ENCODE data around the gene NFU1.

DNA sequence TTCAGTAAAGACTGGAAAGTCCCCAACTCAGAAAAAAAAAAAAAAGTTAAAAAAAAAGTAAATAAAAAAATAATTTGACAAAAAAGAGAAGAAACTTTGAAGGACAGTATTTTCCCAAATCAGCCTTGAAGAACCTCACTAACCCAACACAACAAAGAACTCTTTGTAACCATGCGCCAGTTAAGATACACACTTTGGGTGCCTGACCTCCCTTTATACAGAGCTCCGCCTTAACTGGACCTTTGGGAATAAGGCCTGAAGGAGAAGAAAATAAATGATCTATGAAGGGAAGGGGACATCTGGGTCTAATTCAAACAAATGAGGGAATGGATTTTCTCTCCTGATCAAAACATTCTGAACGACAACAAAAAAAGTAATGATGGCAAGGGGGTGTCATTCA lies 48.0 kb downstream of the NFU1 start:
- TF ChIP-seq, protein P1, sequence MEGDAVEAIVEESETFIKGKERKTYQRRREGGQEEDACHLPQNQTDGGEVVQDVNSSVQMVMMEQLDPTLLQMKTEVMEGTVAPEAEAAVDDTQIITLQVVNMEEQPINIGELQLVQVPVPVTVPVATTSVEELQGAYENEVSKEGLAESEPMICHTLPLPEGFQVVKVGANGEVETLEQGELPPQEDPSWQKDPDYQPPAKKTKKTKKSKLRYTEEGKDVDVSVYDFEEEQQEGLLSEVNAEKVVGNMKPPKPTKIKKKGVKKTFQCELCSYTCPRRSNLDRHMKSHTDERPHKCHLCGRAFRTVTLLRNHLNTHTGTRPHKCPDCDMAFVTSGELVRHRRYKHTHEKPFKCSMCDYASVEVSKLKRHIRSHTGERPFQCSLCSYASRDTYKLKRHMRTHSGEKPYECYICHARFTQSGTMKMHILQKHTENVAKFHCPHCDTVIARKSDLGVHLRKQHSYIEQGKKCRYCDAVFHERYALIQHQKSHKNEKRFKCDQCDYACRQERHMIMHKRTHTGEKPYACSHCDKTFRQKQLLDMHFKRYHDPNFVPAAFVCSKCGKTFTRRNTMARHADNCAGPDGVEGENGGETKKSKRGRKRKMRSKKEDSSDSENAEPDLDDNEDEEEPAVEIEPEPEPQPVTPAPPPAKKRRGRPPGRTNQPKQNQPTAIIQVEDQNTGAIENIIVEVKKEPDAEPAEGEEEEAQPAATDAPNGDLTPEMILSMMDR (conservative IDR thresholded peaks at IDR 0.05), result no peak
- no peak for TF ChIP-seq EZH2 (IDR thresholded peaks at IDR 0.05; ENCODE audit: low read depth)

All from PC-9 (cell line).